Measurements from ENCODE around the gene DNAJC17.

The DNAJC17 gene

GRCh38 chr15:40830884-40831283 lies 23.6 kb upstream of the DNAJC17 start:
- DNase-seq (ENCODE audit: low read depth in 2 of 2, low spot score in 1 of 2) = no peak

- no peak for DNase-seq (ENCODE audit: low read depth in 2 of 2, low spot score in 1 of 2)
These were observed 21.8 kb upstream of the DNAJC17 start for GRCh38 chr15:40829115-40829514.

DNA sequence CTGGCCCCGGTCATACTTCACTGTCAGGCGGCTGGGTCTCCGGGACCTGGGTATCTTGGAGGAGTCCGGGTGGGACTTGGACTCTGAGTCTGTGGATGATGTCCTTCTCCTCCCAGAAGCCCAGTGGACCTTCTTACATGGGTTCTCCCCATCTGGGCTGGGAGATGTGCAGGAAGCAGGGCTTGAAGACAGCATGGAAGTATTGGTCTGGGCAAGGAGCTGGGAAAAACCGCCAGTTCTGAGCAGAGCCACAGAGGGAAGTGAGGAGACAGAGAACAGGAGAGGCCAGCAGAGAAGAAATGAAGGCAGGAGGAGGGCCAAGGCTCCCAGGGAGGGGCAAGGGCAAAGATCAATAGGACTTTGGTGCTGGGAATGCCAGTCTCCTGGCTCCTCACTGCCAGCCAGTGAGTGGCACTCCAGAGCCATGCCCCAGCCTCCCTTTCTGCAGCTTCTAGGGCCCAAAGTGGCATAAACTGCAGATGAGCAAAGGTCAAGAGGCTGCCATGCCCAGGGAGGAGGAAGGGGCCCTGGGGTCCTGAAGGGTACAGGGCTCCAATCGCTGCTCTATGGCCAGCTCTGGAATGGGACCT lies 21.3 kb upstream of the DNAJC17 start, which contains the start of gene PPP1R14D:
TSS of gene PPP1R14D (minus strand) at position 262 of the 590 bp plus-strand sequence. CDS start at position 195, 67 bp downstream.
- DNase-seq (ENCODE audit: low read depth in 2 of 2, low spot score in 1 of 2) = no peak

DNA sequence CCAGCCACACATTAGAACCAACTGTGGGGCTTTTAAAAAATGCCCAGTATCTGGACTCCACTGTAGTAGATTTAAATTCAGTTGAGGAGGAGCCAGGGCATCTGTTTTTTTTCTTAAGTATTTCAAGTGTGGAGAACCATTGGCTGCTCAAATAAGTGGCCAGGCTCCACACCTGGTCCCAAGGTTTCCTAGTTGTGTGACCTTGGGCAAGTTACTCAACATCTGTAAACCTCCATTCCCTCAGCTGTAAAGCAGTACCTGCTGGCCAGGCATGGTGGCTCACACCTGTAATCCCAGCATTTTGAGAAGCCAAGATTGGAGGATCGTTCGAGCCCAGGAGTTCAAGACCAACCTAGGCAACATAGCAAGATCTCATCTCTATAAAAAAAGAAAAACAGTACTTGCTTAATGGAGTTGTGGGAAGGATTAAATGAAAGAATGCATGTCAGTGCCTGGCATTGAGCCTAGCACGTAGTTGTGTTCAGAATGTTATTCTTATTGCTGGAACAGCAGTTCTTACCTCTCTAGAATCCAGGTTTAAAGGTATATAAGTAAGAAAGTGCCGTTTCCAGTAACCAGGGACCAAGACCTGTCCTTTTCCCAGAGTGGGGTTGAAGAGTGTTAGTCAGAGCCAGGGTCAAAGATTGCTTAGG lies 19.3 kb upstream of the DNAJC17 start:
- DNase-seq (ENCODE audit: low read depth in 2 of 2, low spot score in 1 of 2) = no peak

DNA sequence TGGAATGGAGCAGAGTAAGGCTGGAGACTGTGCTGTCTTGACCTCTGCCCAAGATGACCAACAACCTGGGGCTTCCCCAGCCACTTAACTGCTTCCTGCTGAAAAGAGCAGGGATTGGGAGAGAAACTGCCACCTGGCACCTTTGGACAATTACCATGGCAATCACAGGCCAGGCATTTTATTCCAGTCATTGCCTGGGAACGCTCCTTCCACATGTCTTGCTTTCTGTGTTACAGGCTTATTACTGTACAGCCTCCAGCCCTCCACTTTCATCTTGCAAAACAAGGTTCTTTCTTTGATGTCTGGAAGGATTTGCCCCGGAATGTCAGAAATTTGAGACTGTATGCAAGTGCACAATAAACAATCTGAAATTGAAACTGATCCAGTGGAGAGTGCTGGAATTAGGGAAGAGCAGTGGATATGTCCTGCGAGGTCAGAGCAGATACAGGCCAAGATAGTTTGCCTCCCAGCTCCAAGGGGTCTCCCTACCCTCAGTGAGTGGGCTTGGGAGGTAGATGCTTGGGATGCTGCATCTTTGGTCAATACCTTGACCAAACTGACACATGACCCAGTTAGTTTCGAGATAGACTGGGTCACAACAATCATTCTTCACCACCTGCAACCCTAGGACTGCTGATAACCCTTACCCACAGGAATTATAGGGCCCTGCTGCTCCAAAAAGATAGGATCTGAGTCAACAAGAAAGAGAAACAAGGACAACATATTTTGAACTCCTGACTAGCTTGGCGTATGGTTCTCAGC lies 18.6 kb upstream of the DNAJC17 start:
- DNase-seq (ENCODE audit: low read depth in 2 of 2, low spot score in 1 of 2) = no peak

- DNase-seq (ENCODE audit: low read depth in 2 of 2, low spot score in 1 of 2) = no peak
These were observed 16.5 kb upstream of the DNAJC17 start for GRCh38 chr15:40823572-40824343.

DNA sequence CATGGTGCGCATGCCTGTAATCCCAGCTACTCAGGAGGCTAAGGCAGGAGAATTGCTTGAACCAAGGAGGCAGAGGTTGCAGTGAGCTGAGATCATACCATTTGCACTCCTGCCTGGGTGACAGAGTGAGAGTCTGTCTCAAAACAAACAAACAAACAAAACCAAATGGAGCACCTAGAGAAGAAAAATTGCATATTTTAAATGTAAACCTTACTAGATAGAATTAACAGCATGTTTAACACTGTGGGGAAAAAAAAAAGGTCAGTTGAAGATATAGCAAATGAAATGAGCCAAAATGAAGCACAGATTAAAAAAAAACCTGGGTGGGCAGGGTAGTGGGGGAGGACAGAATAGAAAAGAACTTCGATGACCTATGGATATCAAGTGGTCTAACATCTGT lies 13.9 kb upstream of the DNAJC17 start:
- DNase-seq (ENCODE audit: low read depth in 2 of 2, low spot score in 1 of 2) = no peak

DNA sequence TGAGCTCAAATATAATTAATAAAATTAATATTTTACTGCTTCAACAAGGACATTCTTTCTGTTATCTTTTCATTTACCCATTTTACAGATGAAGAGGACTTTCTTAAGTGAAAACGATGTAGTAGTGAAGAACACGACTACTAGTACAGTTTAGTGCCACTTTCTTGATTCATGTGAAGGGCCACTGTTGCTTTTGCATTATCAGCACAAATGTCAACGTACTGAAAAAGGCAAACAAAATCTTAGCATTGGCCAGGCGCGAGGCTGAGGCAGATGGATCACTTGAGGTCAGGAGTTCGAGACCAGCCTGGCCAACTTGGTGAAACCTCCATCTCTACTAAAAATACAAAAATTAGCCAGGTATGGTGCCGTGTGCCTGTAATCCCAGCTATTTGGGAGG lies 11.8 kb upstream of the DNAJC17 start:
- no peak for DNase-seq (ENCODE audit: low read depth in 2 of 2, low spot score in 1 of 2)

GRCh38 chr15:40815042-40815698 lies 7.9 kb upstream of the DNAJC17 start:
- no peak for DNase-seq (ENCODE audit: low read depth in 2 of 2, low spot score in 1 of 2)

DNA sequence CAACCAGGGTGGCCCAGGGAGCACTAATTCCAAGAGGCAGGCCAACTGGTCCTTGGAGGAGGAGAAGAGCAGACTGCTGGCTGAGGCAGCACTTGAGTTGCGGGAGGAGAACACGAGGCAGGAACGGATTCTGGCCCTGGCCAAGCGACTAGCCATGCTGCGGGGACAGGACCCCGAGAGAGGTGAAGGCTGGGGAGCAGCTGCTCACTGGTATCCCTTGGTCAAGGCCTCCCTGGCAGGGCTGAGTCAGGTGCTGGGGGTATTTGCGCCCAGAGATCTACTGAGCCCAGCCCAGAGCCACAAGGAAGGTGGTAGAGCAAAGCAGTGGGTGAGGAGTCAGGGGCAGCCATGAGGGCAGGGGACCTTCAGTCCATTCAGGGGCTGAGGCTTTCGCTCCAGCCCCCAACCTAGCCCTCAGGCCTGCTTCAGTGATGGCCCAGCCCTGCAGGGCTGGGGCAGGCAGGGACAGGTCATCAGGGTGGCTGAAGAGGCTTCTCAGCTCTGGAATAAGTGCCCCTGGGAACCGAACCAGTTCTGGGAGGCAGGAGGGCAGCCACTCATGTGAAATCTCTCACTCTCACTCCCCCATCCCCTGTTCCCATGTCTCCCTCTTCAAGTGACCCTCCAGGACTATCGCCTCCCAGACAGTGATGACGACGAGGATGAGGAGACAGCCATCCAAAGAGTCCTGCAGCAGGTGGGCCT lies 5.6 kb upstream of the DNAJC17 start:
- no peak for DNase-seq (ENCODE audit: low read depth in 2 of 2, low spot score in 1 of 2)

DNA sequence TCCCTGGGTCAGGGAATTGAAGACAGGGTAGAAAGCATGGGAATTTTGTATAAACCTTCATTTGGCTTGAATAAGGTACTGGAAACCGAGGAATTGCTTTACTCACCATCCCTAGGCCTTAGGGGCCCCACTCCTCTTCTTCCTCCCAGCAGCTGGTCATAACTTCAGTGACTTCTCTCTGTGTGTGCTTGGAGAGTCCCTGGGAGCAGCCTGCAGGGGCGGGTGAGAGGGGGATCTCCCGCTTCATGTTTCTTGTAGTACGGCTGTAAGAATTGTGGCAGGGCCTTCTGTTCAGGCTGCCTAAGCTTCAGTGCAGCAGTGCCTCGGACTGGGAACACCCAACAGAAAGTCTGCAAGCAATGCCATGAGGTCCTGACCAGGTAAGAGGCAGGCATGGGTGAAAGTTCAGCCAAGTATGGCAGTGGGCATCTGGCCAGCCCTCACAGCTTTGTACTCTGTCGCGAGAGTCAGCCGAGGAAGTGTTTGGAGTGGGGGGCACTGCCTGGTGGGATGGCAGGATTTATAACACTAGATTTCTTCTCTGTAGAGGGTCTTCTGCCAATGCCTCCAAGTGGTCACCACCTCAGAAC lies 1.7 kb upstream of the DNAJC17 start:
- no peak for DNase-seq (ENCODE audit: low read depth in 2 of 2, low spot score in 1 of 2)

DNA sequence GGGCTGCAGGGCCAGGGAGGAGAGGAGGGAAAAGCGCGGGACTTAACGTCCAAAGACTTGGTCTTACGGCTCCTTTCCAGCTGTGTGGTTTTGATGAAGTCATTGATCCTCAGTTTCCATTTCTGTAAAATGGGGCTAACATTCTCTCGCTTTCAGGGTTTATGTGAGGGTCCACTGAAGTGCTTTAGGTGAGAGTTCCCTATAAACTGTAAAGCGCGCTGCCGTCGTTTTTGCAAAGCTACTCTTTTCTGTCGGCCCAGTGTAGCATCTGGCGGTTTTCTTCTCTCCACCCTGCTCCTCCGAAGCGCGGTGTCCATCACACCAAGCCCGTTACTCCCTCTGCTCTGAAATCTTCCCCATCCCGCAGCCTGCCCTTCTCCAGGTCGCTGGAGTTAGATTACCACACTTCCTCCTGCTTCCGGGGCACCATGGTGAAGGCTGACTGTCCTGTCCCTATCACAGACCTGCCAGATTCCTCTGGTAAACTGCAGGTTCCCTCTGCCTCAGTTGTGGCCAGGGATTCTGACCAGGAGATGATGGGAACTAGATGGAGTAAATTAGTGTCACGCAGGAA lies 702 bp upstream of the DNAJC17 start:
- no peak for DNase-seq (ENCODE audit: low read depth in 2 of 2, low spot score in 1 of 2)

- no peak for DNase-seq (ENCODE audit: low read depth in 2 of 2, low spot score in 1 of 2)
These were observed 623 bp downstream of the DNAJC17 start for GRCh38 chr15:40806672-40807027.

DNA sequence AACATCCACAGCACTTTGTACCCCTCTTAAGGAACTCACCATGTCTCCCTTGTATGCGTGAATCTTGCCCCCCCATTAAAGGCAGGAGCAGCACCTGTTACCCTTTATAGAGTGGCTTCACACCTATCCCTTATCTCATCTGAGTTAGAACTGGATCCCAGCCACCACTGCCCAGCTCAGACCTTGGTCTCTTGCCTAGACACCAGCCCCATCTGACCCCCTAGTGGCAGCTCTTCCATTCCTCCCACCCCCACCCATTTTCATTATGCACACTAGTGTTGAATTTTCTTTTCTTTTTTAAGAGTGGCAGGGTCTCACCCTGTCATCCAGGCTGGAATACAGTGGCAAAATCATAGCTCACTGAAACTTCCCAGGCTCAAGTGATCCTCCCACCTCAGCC lies 3.6 kb downstream of the DNAJC17 start:
- DNase-seq (ENCODE audit: low read depth in 2 of 2, low spot score in 1 of 2) = no peak

GRCh38 chr15:40803076-40803475 lies 4.2 kb downstream of the DNAJC17 start:
- DNase-seq (ENCODE audit: low read depth in 2 of 2, low spot score in 1 of 2) = no peak

DNA sequence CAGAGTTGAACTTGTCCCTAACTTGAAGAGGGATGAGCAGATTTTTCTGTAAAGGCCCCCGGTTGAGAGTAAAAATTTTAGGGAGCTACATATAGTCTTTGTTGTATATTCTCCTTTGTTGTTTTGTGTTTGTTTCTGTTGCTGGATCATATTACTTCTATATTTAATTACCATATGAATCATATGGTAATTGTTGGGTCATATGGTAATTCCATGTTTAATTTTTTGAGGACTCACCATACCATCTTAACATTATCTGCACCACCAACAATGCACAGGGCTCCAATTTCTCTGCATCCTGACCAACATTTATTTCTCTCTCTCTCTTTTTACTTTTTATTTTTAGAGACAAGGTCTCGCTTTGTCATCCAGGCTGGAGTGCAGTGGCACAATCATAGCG lies 7.8 kb downstream of the DNAJC17 start:
- no peak for DNase-seq (ENCODE audit: low read depth in 2 of 2, low spot score in 1 of 2)

GRCh38 chr15:40796512-40796911 lies 10.8 kb downstream of the DNAJC17 start:
- DNase-seq (ENCODE audit: low read depth in 2 of 2, low spot score in 1 of 2) = no peak

DNA sequence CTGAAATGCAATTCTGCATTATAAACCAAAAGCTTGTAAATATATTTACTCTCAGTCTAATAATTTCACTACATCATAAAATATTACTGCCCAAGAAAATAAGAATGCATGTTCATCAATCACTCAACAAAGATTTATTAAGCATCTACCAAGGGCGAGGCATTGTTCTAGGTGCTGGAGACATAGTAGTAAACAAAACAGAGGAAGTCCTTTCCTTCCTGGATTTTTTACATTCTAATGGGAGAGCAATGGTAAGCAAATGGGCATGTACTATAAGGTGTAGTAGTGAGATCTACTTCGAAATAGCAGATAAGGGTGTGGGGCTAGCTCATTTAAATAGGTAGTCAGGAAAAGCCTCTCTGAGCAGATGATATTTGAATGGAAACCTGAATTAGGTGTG lies 11.2 kb downstream of the DNAJC17 start:
- DNase-seq (ENCODE audit: low read depth in 2 of 2, low spot score in 1 of 2) = no peak

DNA sequence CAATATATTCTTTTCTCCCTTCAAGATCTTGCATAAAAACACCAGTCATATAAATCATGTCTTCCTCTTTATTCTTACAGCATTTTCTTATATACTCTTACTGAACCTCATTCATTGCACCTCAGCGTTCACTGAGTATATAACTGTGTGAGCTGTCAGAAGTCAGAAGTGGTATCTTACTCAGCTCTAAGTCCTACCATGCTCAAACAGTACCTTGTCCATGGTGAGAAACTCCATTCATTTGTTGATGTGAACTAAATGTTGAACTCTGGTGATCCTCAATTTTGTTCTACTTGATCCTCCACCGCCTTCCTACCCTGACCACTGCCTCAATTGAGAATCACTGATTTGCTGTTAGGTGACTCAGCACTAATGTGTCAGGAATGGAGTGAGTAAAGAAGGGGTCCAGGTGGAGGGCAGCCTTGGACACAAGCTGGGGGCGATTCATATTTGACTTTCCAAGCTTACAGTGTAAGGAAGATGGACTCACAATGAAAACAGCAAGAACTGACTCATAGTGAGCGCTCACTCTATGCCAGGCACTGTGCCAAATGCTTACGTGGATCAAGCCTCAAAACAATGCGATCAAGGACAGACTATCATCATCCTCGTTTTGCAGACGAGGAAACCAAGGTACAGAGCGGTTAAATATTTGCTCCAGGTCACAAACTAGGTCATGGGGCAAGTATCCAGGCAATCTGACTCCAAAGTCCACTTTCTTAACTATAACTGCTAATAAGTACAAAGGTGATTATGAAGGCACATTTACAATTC lies 13.9 kb downstream of the DNAJC17 start:
- no peak for DNase-seq (ENCODE audit: low read depth in 2 of 2, low spot score in 1 of 2)

Measured in stimulated activated CD8-positive, alpha-beta memory T cell treated with anti-CD3 and anti-CD28 coated beads, Interleukin-4, amount 100 ng/mL, for 1 hour (primary cell).